Measurements from ENCODE around the gene NR4A1. TPM values are rescaled to one million over a fixed set of nuclear protein-coding genes. Genes with fewer than 3 reads are reported as not detected.

NR4A1 gene
- total RNA-seq, 1 experiment from 2014 or later: 25.8 TPM

- Histone ChIP-seq H3K9ac (ENCODE audit: extremely low read depth, insufficient read length, low read length) (no peak overlapping the region), H4K5ac (ENCODE audit: insufficient read length, low read depth, low read length) (no peak overlapping the region), H3K9me3 (ENCODE audit: control insufficient read depth, low read depth, low read length) (no peaks in the 10 kb centered on the region), H2BK15ac (ENCODE audit: low read depth, low read length) (no peak overlapping the region), H3K79me1 (ENCODE audit: insufficient read depth, low read depth, low read length, poor library complexity, severe bottlenecking) (no peaks in the 10 kb centered on the region), H3K14ac (ENCODE audit: insufficient read depth, low read length) (no peak overlapping the region), H3K23me2 (ENCODE audit: insufficient read length, low read depth, low read length, poor library complexity, severe bottlenecking) (peaks cover 7% of the 10 kb centered on the region), H4K20me1 (ENCODE audit: control insufficient read depth, insufficient read depth, insufficient read length) (no peaks in the 10 kb centered on the region), H3K4me1 (ENCODE audit: insufficient read depth, low read length) (no peaks in the 10 kb centered on the region), H3T11ph (ENCODE audit: low read length) (no peak overlapping the region), H3K23ac (ENCODE audit: insufficient read length, low read depth, low read length) (no peak overlapping the region), H2BK20ac (ENCODE audit: low read depth, low read length, poor library complexity, severe bottlenecking) (no peak overlapping the region), H2BK12ac (ENCODE audit: insufficient read length, low read depth, low read length) (no peak overlapping the region), H2AK5ac (ENCODE audit: insufficient read length, low read length) (no peak overlapping the region), H2BK120ac (ENCODE audit: low read depth, low read length, poor library complexity, severe bottlenecking) (no peak overlapping the region), H3K27me3 (ENCODE audit: insufficient read depth, low read length) (peaks cover 13% of the 10 kb centered on the region), H2BK5ac (ENCODE audit: insufficient read length, low read length) (no peak overlapping the region), H4K91ac (ENCODE audit: insufficient read length, low read depth, low read length) (no peak overlapping the region), H4K8ac (replicated peaks; ENCODE audit: insufficient read length, low read depth, low read length) (no peak overlapping the region), H3K4ac (ENCODE audit: low read depth, low read length) (no peak overlapping the region), H3K27ac (ENCODE audit: insufficient read length, low read depth, low read length) (no peak overlapping the region), H3K56ac (ENCODE audit: insufficient read length, low read depth, low read length) (no peak overlapping the region), H2AFZ (ENCODE audit: low read length) (no peak overlapping the region), H3K4me2 (ENCODE audit: insufficient read depth, insufficient read length, low read length) (no peak overlapping the region), H3K18ac (ENCODE audit: insufficient read length, low read depth, low read length) (no peak overlapping the region), H3K79me2 (ENCODE audit: insufficient read depth, low read length) (no peaks in the 10 kb centered on the region)
- TF ChIP-seq, protein P1, sequence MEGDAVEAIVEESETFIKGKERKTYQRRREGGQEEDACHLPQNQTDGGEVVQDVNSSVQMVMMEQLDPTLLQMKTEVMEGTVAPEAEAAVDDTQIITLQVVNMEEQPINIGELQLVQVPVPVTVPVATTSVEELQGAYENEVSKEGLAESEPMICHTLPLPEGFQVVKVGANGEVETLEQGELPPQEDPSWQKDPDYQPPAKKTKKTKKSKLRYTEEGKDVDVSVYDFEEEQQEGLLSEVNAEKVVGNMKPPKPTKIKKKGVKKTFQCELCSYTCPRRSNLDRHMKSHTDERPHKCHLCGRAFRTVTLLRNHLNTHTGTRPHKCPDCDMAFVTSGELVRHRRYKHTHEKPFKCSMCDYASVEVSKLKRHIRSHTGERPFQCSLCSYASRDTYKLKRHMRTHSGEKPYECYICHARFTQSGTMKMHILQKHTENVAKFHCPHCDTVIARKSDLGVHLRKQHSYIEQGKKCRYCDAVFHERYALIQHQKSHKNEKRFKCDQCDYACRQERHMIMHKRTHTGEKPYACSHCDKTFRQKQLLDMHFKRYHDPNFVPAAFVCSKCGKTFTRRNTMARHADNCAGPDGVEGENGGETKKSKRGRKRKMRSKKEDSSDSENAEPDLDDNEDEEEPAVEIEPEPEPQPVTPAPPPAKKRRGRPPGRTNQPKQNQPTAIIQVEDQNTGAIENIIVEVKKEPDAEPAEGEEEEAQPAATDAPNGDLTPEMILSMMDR (conservative IDR thresholded peaks at IDR 0.05): no peak
- no CpG with 5 or more reads among the region's 8 CpGs for WGBS (ENCODE audit: extremely low coverage, insufficient read length, low lambda C conversion rate)
- Mint-ChIP-seq H3K9me3 (no peaks in the 10 kb centered on the region; a peak in 1 of 5 replicates), H3K27ac (peak overlapping the region in 2 of 3 experiments; percentile 3 to 17; a peak in 1 of 7 replicates), H3K4me1 (peaks cover 17 to 27% of the 10 kb centered on the region in 2 experiments), H3K4me3 (no peak overlapping the region), H3K36me3 (ENCODE audit: insufficient read depth in 1 of 3, low read depth in 3 of 3) (peaks cover 2 to 9% (median 6%) of the 10 kb centered on the region in 3 experiments), H3K27me3 (ENCODE audit: low read depth) (peaks cover 48% of the 10 kb centered on the region)
- DNase-seq: no peak
Observed at GRCh38 chr12:52003016-52003550, 48.2 kb upstream of the NR4A1 start.

Data from H9 (cell line).